GM21786 (cell line): ENCODE results near the gene CYSLTR2.

Experiments used
- ATAC-seq: cut with Tn5 transposase; IDR thresholded peaks from one replicate; pipeline ENCODE4 v1.9.1; 2021; ENCODE audit not compliant: unreplicated experiment

The CYSLTR2 gene

GRCh38 chr13:48653472-48653939 lies at the start of gene CYSLTR2:
CYSLTR2 (plus strand) TSS chr13:48653929; CDS start chr13:48706818, 52,889 bp downstream.
- ATAC-seq: peak; percentile 76

- ATAC-seq: no peak
Observed at GRCh38 chr13:48615049-48615448, 38.7 kb upstream of the CYSLTR2 start.

GRCh38 chr13:48618937-48619336 lies 34.8 kb upstream of the CYSLTR2 start:
- no peak for ATAC-seq

- no peak for ATAC-seq
Observed at GRCh38 chr13:48621056-48621455, 32.7 kb upstream of the CYSLTR2 start.

GRCh38 chr13:48624016-48624415 lies 29.7 kb upstream of the CYSLTR2 start:
- no peak for ATAC-seq

- no peak for ATAC-seq
Observed at GRCh38 chr13:48624858-48625257, 28.9 kb upstream of the CYSLTR2 start.

GRCh38 chr13:48625413-48626076 lies 28.2 kb upstream of the CYSLTR2 start:
- ATAC-seq: no peak

GRCh38 chr13:48626077-48626449 lies 27.7 kb upstream of the CYSLTR2 start:
- no peak for ATAC-seq

- no peak for ATAC-seq
Observed at GRCh38 chr13:48626726-48627451, 26.8 kb upstream of the CYSLTR2 start.

- no peak for ATAC-seq
Observed at GRCh38 chr13:48629277-48629676, 24.5 kb upstream of the CYSLTR2 start.

GRCh38 chr13:48630291-48630690 lies 23.4 kb upstream of the CYSLTR2 start:
- ATAC-seq: no peak

- no peak for ATAC-seq
Observed at GRCh38 chr13:48630773-48631172, 23.0 kb upstream of the CYSLTR2 start.

- ATAC-seq: no peak
Observed at GRCh38 chr13:48631441-48631840, 22.3 kb upstream of the CYSLTR2 start.

- ATAC-seq: no peak
Observed at GRCh38 chr13:48633700-48634099, 20.0 kb upstream of the CYSLTR2 start.

- ATAC-seq: no peak
Observed at GRCh38 chr13:48634636-48635035, 19.1 kb upstream of the CYSLTR2 start.

- ATAC-seq: no peak
Observed at GRCh38 chr13:48635478-48635877, 18.3 kb upstream of the CYSLTR2 start.

- ATAC-seq: no peak
Observed at GRCh38 chr13:48636550-48636949, 17.2 kb upstream of the CYSLTR2 start.

- ATAC-seq: no peak
Observed at GRCh38 chr13:48637601-48638000, 16.1 kb upstream of the CYSLTR2 start.

- no peak for ATAC-seq
Observed at GRCh38 chr13:48640767-48641166, 13.0 kb upstream of the CYSLTR2 start.

GRCh38 chr13:48641404-48641803 lies 12.3 kb upstream of the CYSLTR2 start:
- no peak for ATAC-seq

GRCh38 chr13:48642061-48642460 lies 11.7 kb upstream of the CYSLTR2 start:
- ATAC-seq: no peak

GRCh38 chr13:48643159-48643558 lies 10.6 kb upstream of the CYSLTR2 start:
- no peak for ATAC-seq
